Activated B cell treated with CpG ODN at 0.5 μM for 24 hours (primary cell): ENCODE results near the gene PPIE. TPM values are rescaled to one million over a fixed set of nuclear protein-coding genes. Genes with fewer than 3 reads are reported as not detected.
"Not testable (repeated sequence)": the region's sequence is repeated elsewhere in the genome, so short reads cannot be mapped to it uniquely, and the experiment has no call there.

Experiments used
- ATAC-seq: fragments of 200-7000 bp; cut with Tn5 transposase; one replicate; pipeline ENCODE4 v1.10.0; 2021; ENCODE audit warnings: low read depth, mild to moderate bottlenecking, moderate library complexity
- CTCF ChIA-PET: fragments of 350-600 bp; sonication (Branson Sonifier 250); formaldehyde crosslinking; loops from one replicate; lab custom pipeline; 2021; ENCODE audit warnings: antibody characterized with exemption; lab: Charles Lee
- POLR2A ChIA-PET: fragments of 350-600 bp; sonication (Branson Sonifier 250); formaldehyde crosslinking; loops from one replicate; lab custom pipeline; 2021; ENCODE audit warnings: antibody characterized with exemption; lab: Charles Lee
- DNase-seq: peaks from one replicate; pipeline ENCODE4 v3.0.0; 2022
- H3K27ac Mint-ChIP-seq: one replicate; pipeline ENCODE4 v1.8.0; 2020; ENCODE audit warnings: mixed read lengths
- H3K27me3 Mint-ChIP-seq: one replicate; pipeline ENCODE4 v1.8.0; 2021; ENCODE audit warnings: mixed read lengths
- H3K36me3 Mint-ChIP-seq: one replicate; pipeline ENCODE4 v1.8.0; 2021; ENCODE audit warnings: low read depth, mixed read lengths
- H3K4me1 Mint-ChIP-seq: one replicate; pipeline ENCODE4 v1.8.0; 2021; ENCODE audit warnings: mixed read lengths
- H3K4me3 Mint-ChIP-seq: one replicate; pipeline ENCODE4 v1.8.0; 2020; ENCODE audit warnings: mild to moderate bottlenecking, mixed read lengths
- H3K9me3 Mint-ChIP-seq: one replicate; pipeline ENCODE4 v1.8.0; 2020; ENCODE audit warnings: mixed read lengths
- CTCF ChIP-seq: fragments of 200-600 bp; IDR thresholded peaks from one replicate; pipeline ENCODE4 v1.8.0; 2022; ENCODE audit warnings: antibody characterized with exemption, mild to moderate bottlenecking
- intact Hi-C: fragments of 100-400 bp; cut with micrococcal nuclease; formaldehyde crosslinking; loops from one replicate; pipeline ENCODE4 v1.15.1; 2024
- total RNA-seq: library from RNA; stranded (reverse); gene quantifications from 2 replicates; pipeline ENCODE4 v1.2.3, GENCODE V29; 2022

PPIE gene
- total RNA-seq, 1 donor from 2014 or later, result 68.5 TPM

GRCh38 chr1:39776886-39777285 is 38.2 kb downstream of the PPIE start:
- TF ChIP-seq CTCF, result no peak
- ATAC-seq (no peak), DNase-seq (no peak)
- Mint-ChIP-seq H3K27ac (no peak overlapping the region), H3K4me3 (no peak overlapping the region), H3K27me3 (no peaks in the 10 kb centered on the region), H3K4me1 (peaks cover 7% of the 10 kb centered on the region), H3K9me3 (no peaks in the 10 kb centered on the region), H3K36me3 (no peaks in the 10 kb centered on the region)
- ChIA-PET CTCF (no interaction called here), POLR2A (interaction anchor here (1.2 kb wide), 1 partner anchor 22 kb away, joined by 5 read pairs; no protein-coding TSS in a partner anchor)
- intact Hi-C loops, result no loop called here

- no peak overlapping the region for H3K4me3 Mint-ChIP-seq
- no peak overlapping the region for H3K27ac Mint-ChIP-seq
- CTCF ChIA-PET, result no interaction called here
- intact Hi-C loops, result no loop called here
- POLR2A ChIA-PET, result no interaction called here
- no peaks in the 10 kb centered on the region for H3K27me3 Mint-ChIP-seq
- peaks cover 7% of the 10 kb centered on the region for H3K4me1 Mint-ChIP-seq
- TF ChIP-seq CTCF, result no peak
- no peaks in the 10 kb centered on the region for H3K36me3 Mint-ChIP-seq
- no peaks in the 10 kb centered on the region for H3K9me3 Mint-ChIP-seq
- ATAC-seq, result no peak
- no peak for DNase-seq
Observed at GRCh38 chr1:39777306-39777705, 38.6 kb downstream of the PPIE start.

- H3K36me3 Mint-ChIP-seq, DNase-seq, H3K9me3 Mint-ChIP-seq, H3K27me3 Mint-ChIP-seq, ATAC-seq, CTCF ChIA-PET, POLR2A ChIA-PET, intact Hi-C loops, H3K4me3 Mint-ChIP-seq, H3K27ac Mint-ChIP-seq, H3K4me1 Mint-ChIP-seq: not testable (repeated sequence)
Observed at GRCh38 chr1:39777896-39778295, 39.2 kb downstream of the PPIE start.

- H3K4me1 Mint-ChIP-seq, POLR2A ChIA-PET, H3K4me3 Mint-ChIP-seq, H3K27ac Mint-ChIP-seq, H3K36me3 Mint-ChIP-seq, CTCF ChIA-PET, ATAC-seq, DNase-seq, H3K27me3 Mint-ChIP-seq, intact Hi-C loops, H3K9me3 Mint-ChIP-seq: not testable (repeated sequence)
Observed at GRCh38 chr1:39778463-39779099, 39.9 kb downstream of the PPIE start.

- peaks cover 7% of the 10 kb centered on the region for H3K4me1 Mint-ChIP-seq
- no peaks in the 10 kb centered on the region for H3K9me3 Mint-ChIP-seq
- no peak for TF ChIP-seq CTCF
- no peaks in the 10 kb centered on the region for H3K36me3 Mint-ChIP-seq
- no peak overlapping the region for H3K27ac Mint-ChIP-seq
- ATAC-seq (no peak), DNase-seq (no peak)
- H3K27me3 Mint-ChIP-seq, result no peaks in the 10 kb centered on the region
- ChIA-PET POLR2A (no interaction called here), CTCF (no interaction called here)
- no peak overlapping the region for H3K4me3 Mint-ChIP-seq
- intact Hi-C loops, result no loop called here
Observed at GRCh38 chr1:39779137-39779536, 40.5 kb downstream of the PPIE start.

- Mint-ChIP-seq H3K27me3 (no peaks in the 10 kb centered on the region), H3K4me1 (peaks cover 7% of the 10 kb centered on the region), H3K36me3 (no peaks in the 10 kb centered on the region), H3K4me3 (no peak overlapping the region), H3K9me3 (no peaks in the 10 kb centered on the region), H3K27ac (no peak overlapping the region)
- intact Hi-C loops, result no loop called here
- no peak for DNase-seq
- CTCF ChIA-PET, result no interaction called here
- ATAC-seq, result no peak
- TF ChIP-seq CTCF, result no peak
- POLR2A ChIA-PET, result no interaction called here
Observed at GRCh38 chr1:39779821-39780220, 41.1 kb downstream of the PPIE start.
